GOT3 (cell line): ENCODE data around the gene TFCP2.
A peak's percentile ranks its signal among the peaks of the same experiment; 100 is the strongest.

Source experiments
- DNase-seq: peaks from one replicate; lab custom pipeline; 2025; ENCODE audit warnings: mixed read lengths; lab: John Stamatoyannopoulos, UW

Gene TFCP2

GRCh38 chr12:51156245-51156765 is 16.6 kb downstream of the TFCP2 start:
- no peak for DNase-seq

DNA sequence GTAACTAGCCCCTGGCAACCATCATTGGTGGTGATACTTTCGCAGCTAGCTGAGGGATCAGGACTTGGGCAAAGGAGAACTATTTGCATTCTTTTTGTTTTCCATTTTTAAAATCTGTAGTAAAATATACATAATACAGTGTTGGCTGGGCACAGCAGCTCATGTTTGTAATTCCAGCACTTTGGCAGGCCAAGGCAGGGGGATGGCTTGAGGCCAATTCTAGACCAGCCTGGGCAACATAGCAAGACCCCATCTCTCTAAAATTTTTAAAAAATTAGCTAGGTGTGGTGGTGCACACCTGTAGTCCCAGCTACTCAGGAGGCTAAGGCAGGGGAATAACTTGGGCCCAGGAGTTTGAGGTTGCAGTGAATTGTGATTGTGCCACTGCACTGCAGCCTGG is 20.0 kb downstream of the TFCP2 start:
- DNase-seq, result no peak

- no peak for DNase-seq
Observed at GRCh38 chr12:51150777-51151176, 22.2 kb downstream of the TFCP2 start.

- DNase-seq, result no peak
Observed at GRCh38 chr12:51147309-51147708, 25.6 kb downstream of the TFCP2 start.

- no peak for DNase-seq
Observed at GRCh38 chr12:51139292-51139844, 33.6 kb downstream of the TFCP2 start.

DNA sequence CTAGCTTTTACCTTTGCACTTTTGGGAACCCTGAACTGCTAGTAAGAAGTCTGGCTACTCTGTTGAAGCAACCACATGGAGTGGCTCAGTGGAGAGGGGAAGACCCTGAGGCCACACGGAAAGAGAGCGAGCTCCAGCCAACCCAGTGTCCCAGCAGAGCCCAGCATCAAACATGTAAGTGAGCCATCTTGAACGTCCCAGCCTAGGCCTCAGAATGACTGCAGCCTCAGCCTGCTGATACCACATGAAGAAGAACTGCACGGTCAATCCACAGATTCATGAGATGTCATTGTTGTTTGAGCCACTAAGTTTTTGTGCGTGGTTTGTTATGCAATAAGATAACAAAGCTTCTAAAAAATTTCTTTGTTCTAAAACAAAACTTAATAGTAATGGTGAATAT is 40.2 kb downstream of the TFCP2 start:
- DNase-seq, result no peak

DNA sequence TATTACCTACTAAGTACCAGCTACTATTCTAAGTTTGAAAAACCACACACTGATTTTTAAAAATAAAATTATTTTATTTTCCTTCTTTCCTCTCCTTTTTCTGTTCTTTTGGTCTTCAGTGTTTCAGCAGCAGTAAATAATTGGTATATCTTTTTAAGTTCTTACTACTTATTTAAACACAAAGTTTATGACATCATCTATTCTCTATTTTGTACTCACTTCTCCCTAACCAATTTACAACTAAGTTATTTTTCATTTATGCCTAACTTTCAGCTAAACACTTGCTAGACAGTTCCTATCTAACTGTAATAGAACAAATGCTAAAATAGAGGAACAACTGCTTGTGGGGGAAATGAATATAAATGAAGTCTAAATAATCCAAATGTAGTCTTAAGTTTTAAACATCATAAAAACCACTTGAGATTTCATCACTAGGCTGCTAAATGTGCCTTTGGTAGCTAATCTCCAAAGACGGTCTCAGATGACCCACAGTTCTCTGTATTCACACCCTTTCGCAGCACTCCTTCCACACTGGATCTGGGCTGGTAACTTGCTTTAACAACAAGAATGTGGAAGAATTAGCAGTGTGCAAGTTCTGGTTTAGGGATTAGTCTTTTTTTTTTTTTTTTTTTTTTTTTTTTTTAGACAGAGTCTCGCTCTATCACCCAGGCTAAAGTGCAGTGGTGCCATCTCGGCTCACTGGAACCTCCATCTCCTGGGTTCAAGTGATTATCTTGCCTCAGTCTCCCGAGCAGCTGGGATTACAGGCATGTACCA is 41.0 kb downstream of the TFCP2 start:
- DNase-seq, result no peak

GRCh38 chr12:51128919-51129318 is 44.0 kb downstream of the TFCP2 start:
- DNase-seq, result no peak

GRCh38 chr12:51127050-51127729 is 45.7 kb downstream of the TFCP2 start:
- no peak for DNase-seq

DNA sequence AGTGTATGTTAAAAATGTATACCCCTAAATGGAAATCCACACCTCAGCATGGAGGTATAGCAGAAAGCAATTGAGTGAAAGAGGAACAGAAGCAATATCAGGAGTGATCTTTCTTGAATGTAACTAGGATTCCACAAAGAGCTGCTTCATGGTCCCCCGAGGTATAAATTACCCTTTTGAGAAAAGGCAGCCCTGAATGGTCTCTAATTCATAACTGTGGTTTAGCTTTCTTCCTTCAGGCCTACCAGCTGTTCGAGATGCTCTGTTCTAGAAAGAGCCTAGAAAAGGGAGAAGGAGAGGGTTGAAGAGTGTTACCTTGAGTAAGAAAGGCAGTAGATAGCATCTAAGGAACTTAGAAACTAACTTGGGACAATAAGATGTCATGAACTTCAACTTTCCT is 46.6 kb downstream of the TFCP2 start:
- no peak for DNase-seq

- no peak for DNase-seq
Observed at GRCh38 chr12:51124504-51124903, 48.4 kb downstream of the TFCP2 start.

DNA sequence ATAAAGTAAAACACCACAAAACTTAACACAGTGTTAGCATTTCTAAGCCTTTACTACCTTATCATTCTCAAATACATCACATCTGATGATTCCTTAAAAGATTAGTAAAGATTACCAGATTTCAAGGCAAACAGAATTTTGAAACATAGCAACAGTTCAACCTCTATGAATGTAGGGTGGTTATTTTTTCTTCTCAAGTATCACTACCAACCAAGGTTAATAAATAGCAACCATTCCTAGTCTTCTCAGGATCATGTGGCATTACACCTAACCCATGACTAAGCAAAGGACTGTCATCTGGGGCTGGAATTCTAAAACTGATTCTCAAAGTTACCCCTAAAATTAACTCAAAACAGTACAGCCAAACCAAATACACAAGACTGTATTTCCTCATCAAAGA is 50.1 kb downstream of the TFCP2 start:
- DNase-seq, result no peak

GRCh38 chr12:51118706-51119105 is 54.2 kb downstream of the TFCP2 start:
- DNase-seq, result no peak

DNA sequence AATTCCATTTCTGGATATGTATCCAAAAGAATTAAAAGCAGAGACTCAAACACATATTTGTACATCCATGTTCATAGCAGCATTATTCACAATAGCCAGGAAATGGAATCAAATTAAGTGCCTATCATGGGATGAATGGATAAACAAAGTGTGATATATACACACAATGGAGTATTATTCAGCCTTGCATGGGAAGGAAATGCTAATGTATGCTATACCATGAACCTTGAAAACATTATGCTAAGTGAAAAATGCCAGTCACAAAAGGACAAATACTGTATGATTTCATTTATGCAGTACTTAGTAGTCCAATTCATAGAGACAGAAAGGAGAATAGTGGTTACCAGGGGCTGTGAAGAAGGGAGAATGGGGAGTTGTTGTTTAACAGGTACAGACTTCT is 57.4 kb downstream of the TFCP2 start:
- no peak for DNase-seq

DNA sequence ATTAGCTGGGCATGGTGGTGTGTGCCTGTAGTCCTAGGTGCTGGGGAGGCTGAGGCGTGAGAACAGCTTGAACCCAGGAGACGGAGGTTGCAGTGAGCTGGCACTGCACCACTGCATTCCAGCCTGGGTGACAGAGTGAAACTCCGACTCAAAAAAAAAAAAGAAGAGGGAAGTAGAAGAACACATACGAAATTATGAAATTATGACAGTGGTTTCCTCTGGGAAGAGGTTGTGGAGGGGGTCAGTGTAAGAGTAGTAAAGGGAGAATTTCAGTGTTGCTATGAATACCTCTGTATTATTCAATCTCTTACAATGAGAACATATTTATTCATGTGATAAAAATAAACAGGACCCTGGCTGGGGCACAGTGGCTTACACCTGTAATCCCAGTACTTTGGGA is 64.8 kb downstream of the TFCP2 start:
- no peak for DNase-seq

GRCh38 chr12:51103977-51104376 is 69.0 kb downstream of the TFCP2 start:
- no peak for DNase-seq

GRCh38 chr12:51098611-51099010 is 74.3 kb downstream of the TFCP2 start:
- DNase-seq, result peak; percentile 70

GRCh38 chr12:51090705-51091229 is 82.2 kb downstream of the TFCP2 start:
- DNase-seq, result no peak

DNA sequence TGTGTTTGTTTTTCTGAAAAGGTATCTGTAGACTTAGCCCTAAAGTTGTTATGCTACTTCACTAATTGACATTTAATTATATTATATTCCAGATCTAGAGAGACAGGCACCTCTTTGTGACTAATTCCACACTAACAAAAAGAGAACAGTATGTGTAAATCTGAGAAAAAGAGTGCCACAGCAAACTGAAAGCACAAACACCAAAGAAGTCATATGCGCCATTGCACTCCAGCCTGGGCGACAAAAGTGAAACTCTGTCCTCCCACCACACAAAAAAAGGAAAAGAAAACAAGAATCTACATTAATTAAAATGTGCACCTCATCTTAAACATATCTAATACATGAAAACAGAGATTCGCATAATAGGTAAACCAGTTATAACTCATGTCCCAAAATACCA is 85.1 kb downstream of the TFCP2 start:
- no peak for DNase-seq

- no peak for DNase-seq
Observed at GRCh38 chr12:51086933-51087332, 86.0 kb downstream of the TFCP2 start.

GRCh38 chr12:51085757-51086156 is 87.2 kb downstream of the TFCP2 start:
- DNase-seq, result no peak

DNA sequence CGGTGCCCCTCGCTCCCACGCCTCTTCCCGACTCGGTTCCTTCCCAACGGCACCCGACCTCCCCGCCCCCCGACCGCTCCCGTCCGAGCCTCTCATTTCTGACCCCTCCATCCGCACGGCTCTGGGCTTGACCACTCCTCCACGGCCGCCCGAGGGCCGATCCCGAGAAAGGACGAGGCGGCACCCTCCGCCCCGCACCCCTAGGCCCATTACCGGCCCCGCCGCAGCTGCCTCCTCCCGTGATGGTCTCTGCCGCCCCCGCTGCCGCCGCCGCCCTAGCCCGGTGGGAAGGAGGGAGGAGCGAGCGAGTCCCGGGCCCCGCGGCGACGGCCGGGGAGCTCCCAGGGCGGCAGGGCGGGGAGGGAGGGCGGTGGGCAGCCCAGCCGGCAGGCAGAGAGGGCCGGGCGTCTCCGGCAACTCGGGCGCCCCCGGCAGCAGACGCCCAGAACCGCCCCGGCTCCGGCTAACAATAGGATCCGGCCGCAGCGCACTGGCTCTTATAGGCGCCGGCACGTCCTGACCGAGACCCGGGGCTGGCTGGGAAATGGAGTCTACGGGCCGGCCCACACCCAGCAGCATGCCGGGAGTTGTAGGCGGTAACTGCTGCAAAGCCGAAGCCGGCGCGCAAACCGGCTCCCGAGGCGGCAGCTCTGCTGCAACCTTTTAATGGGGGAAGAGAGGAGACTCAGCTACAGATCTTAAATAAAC is 89.7 kb downstream of the TFCP2 start, which contains the start of gene CSRNP2:
CSRNP2 (minus strand) TSS at position 471 of the 708 bp plus-strand sequence. CDS start 7,035 bp downstream, outside the sequence.
- peak; percentile 100 for DNase-seq
